Sigmoid colon (tissue), 7 donors: ENCODE data around the gene MYH7B. TPM values are rescaled to one million over a fixed set of nuclear protein-coding genes. Genes with fewer than 3 reads are reported as not detected.

Source experiments
- DNase-seq: peaks from one replicate; pipeline ENCODE4 v3.0.0-alpha.2; 2019
- H3K27ac ChIP-seq, 4 donors: fragments of 200-600 bp; sonication (generic); one replicate each; pipeline ENCODE4 v1.5.1; 2016 to 2019; ENCODE audit warnings: mild to moderate bottlenecking in 1 of 4
- H3K27me3 ChIP-seq, 3 donors: fragments of 200-600 bp; sonication (generic); one replicate each; pipeline ENCODE4 v1.5.1; 2019; ENCODE audit warnings: mild to moderate bottlenecking in 1 of 3
- H3K36me3 ChIP-seq, 4 donors: fragments of 200-600 bp; sonication (generic); one replicate each; pipeline ENCODE4 v1.5.1; 2016 to 2019
- H3K4me1 ChIP-seq, 4 donors: fragments of 200-600 bp; sonication (generic); one replicate each; pipeline ENCODE4 v1.5.1; 2017 to 2019
- H3K4me3 ChIP-seq, 4 donors: fragments of 200-600 bp; sonication (generic); one replicate each; pipeline ENCODE4 v1.5.1; 2017 to 2019; ENCODE audit warnings: mild to moderate bottlenecking in 2 of 4, moderate library complexity in 1 of 4
- H3K9me3 ChIP-seq, 4 donors: fragments of 200-600 bp in 3 of 4; sonication (generic) in 3 of 4; one replicate each; pipeline versions ENCODE4 v1.5.1 to v1.6.1; 2013 to 2019
- CTCF ChIP-seq, 4 experiments: fragments of 450-650 bp in 3 of 4; fragments of 200-600 bp in 1 of 4; IDR thresholded peaks; one replicate each; pipeline ENCODE4 v1.5.1; 2016 to 2019; ENCODE audit warnings: antibody characterized with exemption in 4 of 4, mild to moderate bottlenecking in 3 of 4, moderate library complexity in 2 of 4
- EP300 ChIP-seq, 4 donors: sonication (generic); formaldehyde crosslinking; IDR thresholded peaks; one replicate each; pipeline ENCODE4 v1.6.1; 2017; ENCODE audit warnings: antibody characterized with exemption in 4 of 4
- POLR2A ChIP-seq, 2 donors: fragments of 450-650 bp; IDR thresholded peaks; one replicate each; pipeline ENCODE4 v1.6.1; 2016; ENCODE audit warnings: antibody characterized with exemption in 2 of 2, mild to moderate bottlenecking in 2 of 2, moderate library complexity in 2 of 2
- POLR2AphosphoS5 ChIP-seq, 4 donors: sonication (generic); formaldehyde crosslinking; IDR thresholded peaks; one replicate each; pipeline ENCODE4 v1.6.1; 2017; ENCODE audit warnings: antibody characterized with exemption in 4 of 4
- WGBS, 2 donors: extraction: QIAGEN DNeasy Blood & Tissue Kit; methylation state at CpG; one replicate each; pipeline ENCODE4 v1.1.7; 2013; 5-methylcytosine and 5-hydroxymethylcytosine counted together
- intact Hi-C: fragments of 100-400 bp; cut with DNase I; formaldehyde crosslinking; loops from one replicate; pipeline ENCODE4 v1.15.1; 2023
- polyA plus RNA-seq, 3 donors: library from polyadenylated mRNA; stranded (reverse); fragments of 200-250 nt; gene quantifications; one replicate each; pipeline ENCODE4 v1.2.3, GENCODE V29; 2013
- total RNA-seq, 4 donors: library from RNA; depleted of rRNA; stranded (reverse); fragments of >200 nt; gene quantifications; one replicate each; pipeline ENCODE4 v1.1.0, GENCODE V29; 2016
- donor health status: healthy with polysubstance abuse.
- donor health status: Bipolar disorder and iron deficiency.
- donor health status: healthy.

Gene MYH7B
- total and polyA plus RNA-seq, 7 donors, result under 0.01 to 1.6 (median 0.66) TPM

GRCh38 chr20:34980543-34981233 is 25.0 kb downstream of the MYH7B start:
- H3K9me3 ChIP-seq, result no peaks in the 10 kb centered on the region
- no peaks in the 10 kb centered on the region for H3K36me3 ChIP-seq
- DNase-seq, result no peak
- peaks cover 14 to 75% (median 43%) of the 10 kb centered on the region in 3 donors for H3K27me3 ChIP-seq
- no peak overlapping the region for H3K27ac ChIP-seq
- H3K4me3 ChIP-seq, result no peak overlapping the region
- WGBS, 2 donors, result 84 to 88% methylated on average over 22 of the region's 22 CpGs
- H3K4me1 ChIP-seq, result peaks cover 0 to 4% (median 0%) of the 10 kb centered on the region in 4 donors
- TF ChIP-seq POLR2AphosphoS5 (IDR thresholded peaks at IDR 0.05) (no peak), EP300 (IDR thresholded peaks at IDR 0.05) (no peak), CTCF (IDR thresholded peaks at IDR 0.05) (no peak), POLR2A (IDR thresholded peaks at IDR 0.05) (no peak)
- intact Hi-C loops, result no loop called here

GRCh38 chr20:34982270-34983088 is 26.8 kb downstream of the MYH7B start:
- no peak for DNase-seq
- 79 to 89% methylated on average over 21 of the region's 21 CpGs for whole genome bisulfite sequencing, 2 donors
- H3K27me3 ChIP-seq, result peaks cover 14 to 69% (median 43%) of the 10 kb centered on the region in 3 donors

GRCh38 chr20:34983089-34983820 is 27.6 kb downstream of the MYH7B start:
- no peaks in the 10 kb centered on the region for H3K36me3 ChIP-seq
- H3K4me3 ChIP-seq, result no peak overlapping the region
- H3K9me3 ChIP-seq, result no peaks in the 10 kb centered on the region
- DNase-seq, result no peak
- TF ChIP-seq CTCF (IDR thresholded peaks at IDR 0.05) (no peak), EP300 (IDR thresholded peaks at IDR 0.05) (no peak), POLR2AphosphoS5 (IDR thresholded peaks at IDR 0.05) (no peak), POLR2A (IDR thresholded peaks at IDR 0.05) (no peak)
- 41 to 47% methylated on average over 5 of the region's 5 CpGs for WGBS, 2 donors
- H3K27me3 ChIP-seq, result peaks cover 14 to 64% (median 43%) of the 10 kb centered on the region in 3 donors
- intact Hi-C loops, result no loop called here
- H3K27ac ChIP-seq, result no peak overlapping the region
- peaks cover 0 to 4% (median 0%) of the 10 kb centered on the region in 4 donors for H3K4me1 ChIP-seq

More at GRCh38 chr20:34982270-34983088, 26.8 kb downstream of the MYH7B start:
- Histone ChIP-seq H3K27ac (no peak overlapping the region), H3K4me1 (peaks cover 0 to 4% (median 0%) of the 10 kb centered on the region in 4 donors), H3K4me3 (no peak overlapping the region), H3K9me3 (no peaks in the 10 kb centered on the region), H3K36me3 (no peaks in the 10 kb centered on the region)
- intact Hi-C loops, result no loop called here
- TF ChIP-seq POLR2A (IDR thresholded peaks at IDR 0.05), result no peak
- no peak for TF ChIP-seq EP300 (IDR thresholded peaks at IDR 0.05)
- TF ChIP-seq CTCF (IDR thresholded peaks at IDR 0.05), result no peak
- TF ChIP-seq POLR2AphosphoS5 (IDR thresholded peaks at IDR 0.05), result no peak

- Histone ChIP-seq H3K27me3 (peaks cover 14 to 56% (median 42%) of the 10 kb centered on the region in 3 donors), H3K27ac (no peak overlapping the region), H3K4me1 (peaks cover 0 to 4% (median 0%) of the 10 kb centered on the region in 4 donors), H3K36me3 (no peaks in the 10 kb centered on the region), H3K4me3 (no peak overlapping the region), H3K9me3 (no peaks in the 10 kb centered on the region)
- intact Hi-C loops, result no loop called here
- DNase-seq, result no peak
- WGBS, 2 donors, result 13 to 31% methylated on average over 14 of the region's 14 CpGs
- TF ChIP-seq POLR2A (IDR thresholded peaks at IDR 0.05), result no peak
These were observed 28.5 kb downstream of the MYH7B start for GRCh38 chr20:34983995-34984735.
